A549 (cell line): ENCODE measurements around the gene CPEB2. TPM values are rescaled to one million over a fixed set of nuclear protein-coding genes. Genes with fewer than 3 reads are reported as not detected.

Source experiments
- ATAC-seq, 2 experiments: fragments of 200-7000 bp in 1 of 2; fragments of >200 bp in 1 of 2; cut with Nextera tagmentation in 1 of 2; cut with Tn5 transposase in 1 of 2; 3 replicates each; pipeline versions ENCODE4 v1.8.0 to v1.9.1; 2018 to 2020; ENCODE audit warnings: mild to moderate bottlenecking in 1 of 2, moderate library complexity in 1 of 2
- CTCF ChIA-PET: fragments of 300-600 bp; sonication (Branson Sonifier 250); formaldehyde crosslinking; extraction: SDS; loops from one replicate; lab custom pipeline; 2021; ENCODE audit warnings: antibody characterized with exemption, inconsistent platforms; lab: Yijun Ruan, JAX
- POLR2A ChIA-PET: fragments of 350-600 bp; formaldehyde crosslinking; extraction: SDS; loops from one replicate; lab custom pipeline; 2021; ENCODE audit warnings: antibody characterized with exemption, inconsistent platforms; lab: Yijun Ruan, JAX
- DNase-seq, 2 experiments: peaks; one replicate each; pipeline versions ENCODE4 v3.0.0 to v3.0.0-alpha.2; 2011 to 2016; ENCODE audit warnings: low read depth in 1 of 2, low spot score in 1 of 2
- FAIRE-seq: peaks from 2 replicates; lab custom pipeline; 2011; peaks lifted over from hg19 to GRCh38; lab: Jason Lieb, UNC
- H3K27ac ChIP-seq, 2 experiments: fragments of >200 bp; sonication (Bioruptor Twin); formaldehyde crosslinking; 3 replicates each; pipeline ENCODE4 v1.5.1; 2016 to 2017
- H3K4me1 ChIP-seq: fragments of >200 bp; sonication (Bioruptor Twin); formaldehyde crosslinking; 3 replicates; pipeline ENCODE4 v1.6.1; 2016
- H3K4me2 ChIP-seq: fragments of >200 bp; sonication (Bioruptor Twin); formaldehyde crosslinking; 3 replicates; pipeline ENCODE4 v1.6.1; 2016
- H3K4me3 ChIP-seq: fragments of >200 bp; sonication (Bioruptor Twin); formaldehyde crosslinking; 3 replicates; pipeline ENCODE4 v1.5.1; 2016
- H3K9me3 ChIP-seq: fragments of >200 bp; sonication (Bioruptor Twin); formaldehyde crosslinking; 3 replicates; pipeline ENCODE4 v1.6.1; 2016
- CBX8 ChIP-seq: fragments of 200-600 bp; sonication (generic); IDR thresholded peaks from 2 replicates; pipeline ENCODE4 v1.6.1; 2016
- CHD2 ChIP-seq: fragments of 150-350 bp; IDR thresholded peaks from 2 replicates; pipeline ENCODE4 v1.6.1; 2014; ENCODE audit warnings: low read length; ENCODE audit not compliant: partially characterized antibody
- EHMT2 ChIP-seq: fragments of 200-600 bp; sonication (generic); IDR thresholded peaks from 2 replicates; pipeline ENCODE4 v1.6.1; 2016; ENCODE audit warnings: antibody characterized with exemption, low read depth, mild to moderate bottlenecking, moderate library complexity
- ESRRA ChIP-seq: fragments of 150-350 bp; IDR thresholded peaks from 2 replicates; pipeline ENCODE4 v1.6.1; 2014; ENCODE audit warnings: mild to moderate bottlenecking, low read length, borderline replicate concordance
- FOSL2 ChIP-seq, 2 experiments: fragments of 450-650 bp in 1 of 2; fragments of >200 bp in 1 of 2; sonication (Bioruptor Twin) in 1 of 2; formaldehyde crosslinking; IDR thresholded peaks; 2 replicates each; pipeline versions ENCODE4 v1.5.0 to v1.6.1; 2016 to 2020; ENCODE audit warnings: mild to moderate bottlenecking in 1 of 2, moderate library complexity in 1 of 2
- FOXS1 ChIP-seq: fragments of 250-450 bp; sonication (Bioruptor Pico); IDR thresholded peaks from 2 replicates; pipeline ENCODE4 v1.5.0; 2020; ENCODE audit warnings: mild to moderate bottlenecking, moderate library complexity
- HEYL ChIP-seq: fragments of 250-450 bp; sonication (Bioruptor Pico); IDR thresholded peaks from 2 replicates; pipeline ENCODE4 v1.8.0; 2021; ENCODE audit warnings: mild to moderate bottlenecking, moderate library complexity
- HMGXB4 ChIP-seq: fragments of 250-450 bp; sonication (Bioruptor Pico); IDR thresholded peaks from 2 replicates; pipeline ENCODE4 v1.5.0; 2021; ENCODE audit warnings: mild to moderate bottlenecking, moderate library complexity, borderline replicate concordance
- HOXA7 ChIP-seq: fragments of 250-450 bp; sonication (Bioruptor Pico); IDR thresholded peaks from 2 replicates; pipeline ENCODE4 v1.5.0; 2020; ENCODE audit warnings: mild to moderate bottlenecking, moderate library complexity
- JUN ChIP-seq, 2 experiments: fragments of >200 bp; sonication (Bioruptor Twin); formaldehyde crosslinking; IDR thresholded peaks; 2 replicates in 1 of 2; 3 replicates in 1 of 2; pipeline ENCODE4 v1.6.1; 2016 to 2017
- JUNB ChIP-seq: fragments of >200 bp; sonication (Bioruptor Twin); formaldehyde crosslinking; IDR thresholded peaks from 2 replicates; pipeline ENCODE4 v1.6.1; 2016
- KDM1A ChIP-seq: fragments of 200-600 bp; sonication (generic); IDR thresholded peaks from 2 replicates; pipeline ENCODE4 v1.6.1; 2016; ENCODE audit warnings: low read depth, mild to moderate bottlenecking
- MAFK ChIP-seq: fragments of 450-650 bp; IDR thresholded peaks from 2 replicates; pipeline ENCODE4 v1.6.1; 2014; ENCODE audit not compliant: partially characterized antibody
- NPAS2 ChIP-seq: fragments of 250-450 bp; sonication (Bioruptor Pico); IDR thresholded peaks from 2 replicates; pipeline ENCODE4 v1.8.0; 2022; ENCODE audit warnings: mild to moderate bottlenecking, moderate library complexity, borderline replicate concordance
- PHF8 ChIP-seq: fragments of 200-600 bp; sonication (generic); IDR thresholded peaks from 2 replicates; pipeline ENCODE4 v1.6.1; 2016; ENCODE audit warnings: low read depth, mild to moderate bottlenecking, antibody characterized with exemption, moderate library complexity, borderline replicate concordance
- REST ChIP-seq: fragments of 200-600 bp; sonication (generic); IDR thresholded peaks from 2 replicates; pipeline ENCODE4 v1.6.1; 2016; ENCODE audit warnings: antibody characterized with exemption, mild to moderate bottlenecking, moderate library complexity
- SMC3 ChIP-seq: fragments of >200 bp; sonication (Bioruptor Twin); formaldehyde crosslinking; IDR thresholded peaks from 3 replicates; pipeline ENCODE4 v1.6.1; 2018; ENCODE audit warnings: inconsistent platforms
- TP53 ChIP-seq: fragments of 250-450 bp; sonication (Bioruptor Pico); IDR thresholded peaks from 2 replicates; pipeline ENCODE4 v1.5.0; 2021; ENCODE audit warnings: mild to moderate bottlenecking, moderate library complexity
- USF2 ChIP-seq: fragments of 450-650 bp; IDR thresholded peaks from 2 replicates; pipeline ENCODE4 v1.6.1; 2014; ENCODE audit warnings: antibody characterized with exemption
- ZFP36 ChIP-seq: fragments of 450-650 bp; IDR thresholded peaks from 2 replicates; pipeline ENCODE4 v1.6.1; 2014; ENCODE audit warnings: borderline replicate concordance; ENCODE audit not compliant: partially characterized antibody
- WGBS: methylation state at CpG from one replicate; pipeline ENCODE4 v1.1.6; 2017; ENCODE audit errors: missing lambda C conversion rate; 5-methylcytosine and 5-hydroxymethylcytosine counted together
- polyA plus RNA-seq, 4 experiments: library from polyadenylated mRNA; depleted of rRNA in 3 of 4; stranded (reverse); fragments of >200 nt; fragmentation: RNase III in 1 of 4; extraction: RNeasy Plus Mini Kit Qiagen cat#74134 plus additional on column Dnase treatment in 1 of 4; gene quantifications; 2 replicates in 3 of 4; 3 replicates in 1 of 4; pipeline ENCODE4 v1.2.3, GENCODE V29; 2011 to 2017
- TF ChIP-seq, protein P1 (sequence below): fragments of >200 bp; sonication (Bioruptor Twin); formaldehyde crosslinking; IDR thresholded peaks from 2 replicates; pipeline ENCODE4 v1.6.1; 2016
- TF ChIP-seq, protein P2 (sequence below): IDR thresholded peaks from 2 replicates; pipeline ENCODE4 v1.6.1; 2012; ENCODE audit warnings: low read depth, borderline replicate concordance

The CPEB2 gene
- polyA plus RNA-seq, 2 of the 4 experiments (the other 2 are of a cell fraction): 16.2 to 16.8 TPM

DNA sequence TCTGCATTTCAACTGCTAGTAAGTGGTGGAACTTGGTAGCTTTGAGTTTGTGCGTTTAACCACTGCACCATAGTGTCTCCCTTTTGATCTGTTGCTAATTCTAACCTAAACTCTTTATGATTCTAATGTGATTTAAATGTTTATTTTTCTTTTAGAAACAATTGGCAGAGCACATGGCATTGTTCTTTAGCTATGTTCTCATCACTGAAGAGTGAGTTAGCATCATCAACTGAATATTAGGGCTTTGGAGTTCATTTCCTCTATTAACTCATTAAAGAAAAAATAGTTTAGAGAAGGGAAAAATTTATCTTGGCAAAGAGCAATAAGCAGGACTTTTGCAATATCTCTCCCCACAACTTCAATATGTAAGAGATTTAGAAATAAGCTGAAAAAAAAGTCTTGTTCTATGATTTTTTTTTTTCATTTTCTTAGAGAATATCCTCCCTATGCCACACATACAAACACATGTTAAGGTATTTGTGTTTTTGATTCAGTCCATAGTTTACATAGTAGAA lies 25.7 kb downstream of the CPEB2 start:
- WGBS: 84% methylated on average over 1 of the region's 1 CpG
- POLR2A ChIA-PET: no interaction called here
- ATAC-seq: no peak

DNA sequence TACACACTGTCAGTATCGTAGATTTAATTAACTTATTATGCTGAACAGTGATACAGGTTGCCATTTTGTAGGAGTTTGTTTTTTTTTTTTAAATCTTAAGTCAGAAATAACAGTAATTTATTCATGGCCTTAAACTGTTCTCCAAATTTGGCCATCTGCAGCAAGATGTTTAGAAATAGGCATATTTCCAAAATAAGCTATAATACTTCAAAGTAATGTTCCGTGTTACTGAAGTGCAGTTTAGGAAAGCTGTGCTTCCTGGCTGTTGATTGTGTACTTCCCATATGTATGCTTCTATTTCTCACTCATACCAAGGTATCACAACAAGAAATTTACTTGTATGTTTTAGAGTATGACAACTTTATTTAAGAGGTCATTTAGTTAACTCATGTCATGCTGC lies 28.9 kb downstream of the CPEB2 start:
- H3K4me1 ChIP-seq: peaks cover 65% of the 10 kb centered on the region
- FAIRE-seq (no peak), ATAC-seq (no peak), DNase-seq (no peak)
- peak overlapping the region; percentile 56; the same call in 2 of the 3 replicates for H3K4me2 ChIP-seq
- no peaks in the 10 kb centered on the region for H3K9me3 ChIP-seq
- CTCF ChIA-PET: no interaction called here
- POLR2A ChIA-PET: no interaction called here
- H3K27ac ChIP-seq: no peak overlapping the region
- WGBS: 94% methylated on average over 2 of the region's 2 CpGs
- no peak overlapping the region for H3K4me3 ChIP-seq
- TF ChIP-seq HMGXB4 (CRISPR knock-in tag): no peak
- TF ChIP-seq FOXS1 (CRISPR knock-in tag): no peak
- TF ChIP-seq ESRRA: no peak
- TF ChIP-seq HEYL (CRISPR knock-in tag): no peak
- TF ChIP-seq EHMT2: no peak
- no peak for TF ChIP-seq TP53 (CRISPR knock-in tag)
- TF ChIP-seq, protein P1, sequence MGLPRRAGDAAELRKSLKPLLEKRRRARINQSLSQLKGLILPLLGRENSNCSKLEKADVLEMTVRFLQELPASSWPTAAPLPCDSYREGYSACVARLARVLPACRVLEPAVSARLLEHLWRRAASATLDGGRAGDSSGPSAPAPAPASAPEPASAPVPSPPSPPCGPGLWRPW: no peak
- TF ChIP-seq JUN (IDR thresholded peaks at IDR 0.05): no peak
- TF ChIP-seq NPAS2: no peak
- no peak for TF ChIP-seq MAFK

More for the DNA sequence above, 25.7 kb downstream of the CPEB2 start:
- H3K9me3 ChIP-seq: no peaks in the 10 kb centered on the region
- no peak overlapping the region for H3K4me3 ChIP-seq
- H3K4me1 ChIP-seq: peaks cover 54% of the 10 kb centered on the region
- DNase-seq (no peak), FAIRE-seq (no peak)
- TF ChIP-seq KDM1A: no peak
- TF ChIP-seq, protein P2, sequence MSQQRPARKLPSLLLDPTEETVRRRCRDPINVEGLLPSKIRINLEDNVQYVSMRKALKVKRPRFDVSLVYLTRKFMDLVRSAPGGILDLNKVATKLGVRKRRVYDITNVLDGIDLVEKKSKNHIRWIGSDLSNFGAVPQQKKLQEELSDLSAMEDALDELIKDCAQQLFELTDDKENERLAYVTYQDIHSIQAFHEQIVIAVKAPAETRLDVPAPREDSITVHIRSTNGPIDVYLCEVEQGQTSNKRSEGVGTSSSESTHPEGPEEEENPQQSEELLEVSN: no peak
- no peak for TF ChIP-seq ZFP36
- no peak for TF ChIP-seq PHF8
- TF ChIP-seq CHD2: no peak
- no peak for TF ChIP-seq JUNB
- no peak for TF ChIP-seq ESRRA
- no peak for TF ChIP-seq FOXS1 (CRISPR knock-in tag)
- no peak for TF ChIP-seq CBX8
- TF ChIP-seq REST: no peak
- TF ChIP-seq FOSL2 (IDR thresholded peaks at IDR 0.05): no peak
- TF ChIP-seq FOSL2 (CRISPR knock-in tag; IDR thresholded peaks at IDR 0.05): no peak
- no peak for TF ChIP-seq HOXA7 (CRISPR knock-in tag)
- no peak for TF ChIP-seq SMC3
- TF ChIP-seq, protein P1: no peak
- no peak for TF ChIP-seq JUN (IDR thresholded peaks at IDR 0.05)
- no peak for TF ChIP-seq NPAS2
- TF ChIP-seq USF2: no peak
- H3K4me2 ChIP-seq: peak overlapping the region; percentile 16; the same call in 1 of the 3 replicates
- no peak overlapping the region for H3K27ac ChIP-seq
- CTCF ChIA-PET: interaction anchor here (0.5 to 1.5 kb wide), 2 partner anchors 9 to 171 kb away, joined by 3 to 4 read pairs; no protein-coding TSS in a partner anchor
